HG02588 (cell line): Measurements from ENCODE around the gene IL34.

Experiments
- ATAC-seq: cut with Tn5 transposase; IDR thresholded peaks from one replicate; pipeline ENCODE4 v1.9.1; 2021; ENCODE audit warnings: mild to moderate bottlenecking, moderate library complexity; ENCODE audit not compliant: unreplicated experiment

Gene IL34

DNA sequence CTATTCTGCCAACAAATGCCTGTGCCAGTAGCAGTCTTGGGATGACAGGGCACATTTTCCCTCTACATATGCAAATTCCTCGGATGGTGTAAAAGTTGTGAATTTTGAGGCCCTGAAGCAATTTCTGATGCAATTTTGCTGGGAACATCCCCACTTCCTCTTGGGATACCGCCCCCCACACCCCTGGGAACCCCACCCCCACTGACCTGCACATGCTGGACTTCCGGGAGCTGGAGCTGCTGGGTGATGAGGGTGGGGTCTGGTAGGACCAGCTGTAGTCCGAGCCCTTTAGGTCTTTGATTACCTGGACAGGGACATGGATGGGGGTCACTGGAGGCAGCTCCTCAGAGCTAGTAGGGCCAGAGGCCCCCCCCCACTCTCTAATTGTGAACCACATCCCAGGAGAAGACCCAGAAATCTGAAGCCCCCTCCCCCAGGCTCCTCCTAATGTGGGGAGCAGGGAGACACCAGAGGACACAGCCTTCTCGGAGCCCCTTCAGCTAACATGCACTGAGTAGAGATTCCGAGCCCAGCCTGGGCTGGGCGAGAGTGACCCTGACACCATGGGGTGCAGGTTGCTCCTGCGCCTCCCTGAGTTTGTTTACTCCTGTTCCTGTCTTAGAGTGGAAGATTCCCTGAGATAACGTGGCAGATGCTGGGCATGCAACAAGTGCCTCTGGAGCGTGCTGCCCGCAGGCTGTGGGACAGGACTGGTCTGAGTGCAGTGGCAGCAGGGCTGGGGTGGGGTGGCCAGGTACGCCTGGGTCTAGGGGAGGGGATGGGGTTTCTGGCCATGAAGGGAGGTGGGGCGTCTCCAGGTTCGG is 30.5 kb downstream of the IL34 start:
- ATAC-seq, result no peak

GRCh38 chr16:70677499-70678120 is 31.3 kb downstream of the IL34 start:
- no peak for ATAC-seq

DNA sequence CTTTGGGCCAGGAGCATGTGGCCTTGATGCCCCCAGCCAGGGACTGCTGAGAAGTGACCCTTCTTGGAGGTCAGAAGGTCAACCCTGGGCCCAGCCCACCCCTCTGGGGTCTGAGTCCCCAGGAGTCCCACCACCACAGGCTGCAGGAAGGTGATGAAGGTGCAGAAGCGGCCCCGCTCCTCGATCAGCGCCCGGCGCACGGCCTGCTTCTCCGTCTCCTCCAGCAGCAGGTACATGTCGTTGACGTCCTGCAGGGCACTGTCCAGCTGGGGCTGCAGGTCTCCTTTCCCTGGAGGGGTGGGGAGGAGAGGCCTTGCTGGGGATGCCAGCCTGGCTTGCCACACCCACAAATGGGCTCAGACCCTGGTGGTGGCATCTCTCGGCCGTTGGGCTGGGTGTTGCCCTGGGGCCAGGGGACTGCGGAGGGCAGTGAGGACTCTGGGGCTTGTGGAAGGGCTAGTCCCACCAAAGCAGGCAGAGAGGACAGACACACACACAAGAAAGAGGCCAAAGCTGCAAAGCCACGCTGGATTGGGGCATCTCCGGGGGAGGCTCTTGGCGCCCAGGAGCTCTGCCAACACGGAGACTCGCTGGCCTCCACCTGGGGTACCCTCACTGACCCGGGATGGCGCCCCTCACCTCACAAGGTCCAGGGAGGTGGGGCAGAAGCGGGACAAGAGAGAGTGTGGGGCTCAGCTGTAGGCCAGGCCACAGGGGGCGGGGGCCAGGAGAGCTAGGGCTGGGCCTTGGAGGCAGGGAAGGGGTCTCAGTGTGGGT is 31.9 kb downstream of the IL34 start:
- ATAC-seq, result no peak

GRCh38 chr16:70678898-70679670 is 32.7 kb downstream of the IL34 start:
- ATAC-seq, result no peak

GRCh38 chr16:70679671-70680494 is 33.5 kb downstream of the IL34 start:
- ATAC-seq, result no peak

- ATAC-seq, result no peak
Measured at GRCh38 chr16:70680495-70681381, 34.4 kb downstream of the IL34 start.

DNA sequence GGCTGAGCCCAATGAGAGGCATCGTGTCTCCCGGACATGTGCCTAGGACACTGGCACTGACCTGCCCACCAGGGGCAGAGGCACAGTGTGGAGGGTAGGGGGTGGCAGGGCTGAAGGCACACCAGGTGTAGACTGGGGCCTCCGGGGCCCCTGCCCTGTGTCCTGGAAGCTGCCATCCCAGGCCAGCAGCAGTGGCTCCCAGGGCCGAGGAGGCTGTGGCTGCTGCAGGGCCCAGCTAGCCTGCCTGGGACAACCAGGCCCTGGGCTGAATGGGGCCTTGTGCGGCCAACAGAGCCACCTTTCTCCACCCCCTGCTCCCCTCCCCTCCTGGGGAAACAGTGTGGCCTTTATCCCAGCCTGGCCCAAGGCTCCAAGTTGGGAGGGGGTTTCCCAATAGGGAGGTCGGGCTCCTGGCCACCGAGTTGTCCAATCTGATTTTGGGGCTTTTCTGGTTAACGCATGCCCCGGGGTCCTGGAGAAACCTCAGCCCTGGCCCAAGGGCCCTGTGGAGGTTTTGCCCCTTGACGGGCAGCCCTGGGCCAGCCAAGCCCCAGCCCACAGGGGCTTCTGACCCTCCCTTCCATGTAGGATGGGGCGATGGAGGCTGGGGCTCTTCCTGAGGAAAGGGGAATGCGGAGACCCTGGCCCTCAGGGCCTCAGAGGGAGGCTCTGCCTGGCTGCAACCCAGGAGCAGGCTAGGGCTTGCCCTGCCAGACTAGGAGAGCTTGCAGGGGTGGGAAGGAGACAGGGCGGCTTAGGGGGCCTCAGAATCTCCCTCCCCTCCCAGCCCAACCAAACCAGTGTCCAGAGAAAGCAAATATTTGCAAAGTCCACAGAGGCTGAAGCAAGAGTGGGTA is 35.3 kb downstream of the IL34 start:
- no peak for ATAC-seq

DNA sequence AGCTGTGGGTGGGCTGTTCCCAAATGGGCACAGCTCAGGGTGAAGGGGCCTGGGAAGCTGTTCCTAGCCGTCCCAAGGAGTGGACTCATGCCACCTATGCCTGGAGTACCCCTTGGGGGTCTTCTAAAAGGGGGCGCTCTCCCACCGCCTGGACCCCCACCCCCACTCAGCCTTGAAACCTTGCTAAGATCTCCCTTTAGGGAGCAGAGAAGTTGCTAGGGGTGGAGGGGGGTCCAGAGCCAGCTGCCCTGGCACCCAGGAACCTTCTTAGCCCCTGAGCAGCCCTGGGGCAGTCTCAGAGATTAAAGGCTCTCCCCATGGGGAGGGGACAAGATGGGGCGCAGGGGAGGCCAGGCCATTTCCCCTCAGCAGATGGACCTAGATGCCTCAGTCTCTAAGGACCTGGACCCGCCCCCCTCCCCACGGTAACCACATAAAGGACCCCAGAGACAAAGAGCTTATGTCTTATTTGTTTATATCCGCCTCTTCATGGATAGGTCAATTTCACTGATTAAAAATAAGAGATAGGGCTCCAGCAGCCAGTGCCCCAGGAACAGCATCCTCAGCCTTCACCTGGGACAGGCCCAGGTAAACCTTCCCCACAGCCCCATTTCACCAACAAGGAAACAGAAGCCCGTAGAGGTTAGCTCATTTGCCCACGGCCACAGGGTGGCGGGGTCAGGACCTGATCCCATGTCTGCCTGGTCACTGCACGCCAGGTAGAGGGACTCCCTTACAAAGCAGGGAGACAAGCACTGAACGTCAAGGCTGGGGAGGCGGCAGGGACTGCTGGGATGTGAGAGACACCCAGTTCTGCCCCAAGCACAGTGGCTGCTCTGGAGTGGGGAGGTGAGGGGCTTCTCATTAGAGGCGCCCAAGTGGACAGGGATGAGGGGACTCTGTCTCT is 36.1 kb downstream of the IL34 start:
- ATAC-seq, result no peak

- no peak for ATAC-seq
Measured at GRCh38 chr16:70683146-70683944, 37.0 kb downstream of the IL34 start.

- ATAC-seq, result no peak
Measured at GRCh38 chr16:70684146-70685060, 38.0 kb downstream of the IL34 start.

DNA sequence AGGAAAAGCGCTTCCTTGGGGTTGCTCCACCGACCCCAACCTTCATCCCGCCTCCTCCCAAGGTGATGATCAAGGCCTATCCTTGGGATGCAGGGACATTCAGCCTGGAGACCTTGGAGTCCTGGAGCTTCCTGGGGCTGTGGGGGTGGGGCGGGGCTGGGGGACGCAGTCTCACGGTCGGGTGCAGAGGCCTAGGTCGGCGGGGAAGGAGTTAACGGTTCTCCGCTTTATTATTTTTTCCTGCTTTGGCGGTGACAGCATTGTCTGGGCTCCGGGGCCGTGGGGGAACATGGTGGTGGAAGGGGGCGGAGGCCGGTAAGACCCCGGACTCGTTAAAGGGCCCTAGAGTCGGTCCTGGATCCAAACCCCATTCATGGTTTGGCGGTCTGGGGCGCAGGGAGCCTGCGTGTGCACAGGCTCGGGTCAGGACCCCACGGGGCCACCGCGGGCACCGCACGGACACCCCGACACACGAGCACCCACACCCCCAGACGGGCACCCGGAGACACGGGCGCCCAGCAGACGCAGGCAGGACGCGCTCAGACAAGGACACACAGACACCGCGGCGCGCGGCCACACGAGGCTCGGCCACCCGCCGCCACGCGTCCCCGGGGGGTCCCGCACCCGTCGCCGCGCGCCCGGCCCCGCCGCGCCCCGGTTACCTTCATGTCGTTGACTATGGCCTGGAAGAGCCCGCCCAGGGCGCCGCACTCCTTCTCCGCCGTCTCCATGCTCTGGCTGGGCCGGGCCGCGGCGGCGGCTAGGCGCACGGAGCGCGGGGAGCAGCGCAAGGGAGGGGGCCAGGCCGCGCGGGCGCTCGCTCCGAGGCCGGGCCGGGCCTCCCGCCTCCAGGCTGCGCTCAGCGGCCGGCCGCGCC is 38.9 kb downstream of the IL34 start:
- no peak for ATAC-seq

DNA sequence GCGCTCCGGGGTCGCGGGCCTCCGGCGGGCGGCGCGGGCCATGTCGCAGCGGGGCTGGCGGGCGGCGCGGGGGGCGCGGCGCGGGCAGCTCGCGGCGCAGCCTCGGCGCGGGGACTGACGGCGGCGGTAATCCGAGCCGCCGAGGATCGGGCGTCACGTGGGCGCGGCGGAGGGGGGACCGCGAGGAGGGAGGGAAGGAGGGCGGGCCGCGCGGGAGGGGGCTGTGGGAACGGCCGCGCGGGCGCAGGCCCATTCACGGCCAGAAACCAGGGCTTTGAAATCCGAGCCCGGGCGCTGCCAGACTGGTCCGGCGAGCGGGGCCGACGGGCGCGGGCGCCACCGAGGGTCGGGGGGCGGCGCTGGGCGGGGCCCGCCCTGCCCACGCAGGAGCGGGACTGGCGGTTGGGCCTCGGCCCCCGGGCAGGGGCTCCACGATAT is 39.6 kb downstream of the IL34 start, which contains the start of gene MTSS2:
MTSS2 (minus strand) TSS at position 116 of the 438 bp plus-strand sequence. CDS start 262 bp downstream, outside the sequence.
- no peak for ATAC-seq

- no peak for ATAC-seq
Measured at GRCh38 chr16:70686376-70687101, 40.2 kb downstream of the IL34 start.
